Right ventricle myocardium inferior (tissue), 1 donor: Measurements from ENCODE around the gene THSD1. TPM values are rescaled to one million over a fixed set of nuclear protein-coding genes. Genes with fewer than 3 reads are reported as not detected.

Experiments used
- ATAC-seq: fragments of 200-7000 bp; cut with Tn5 transposase; one replicate; pipeline ENCODE4 v1.9.1; 2020; ENCODE audit warnings: mild to moderate bottlenecking, moderate library complexity
- DNase-seq: peaks from one replicate; pipeline ENCODE4 v3.0.0; 2021; ENCODE audit errors: missing footprints
- intact Hi-C: fragments of 100-400 bp; cut with DNase I; formaldehyde crosslinking; loops from one replicate; pipeline ENCODE4 v1.11.0; 2022
- long read RNA-seq: library from polyadenylated mRNA; unstranded; transcript quantifications from one replicate; pipeline ENCODE4 v2.0.0, GENCODE V29; 2021
- total RNA-seq: library from RNA; stranded (reverse); fragmentation: NEBNext Ultra II Directional; extraction: Animal tissue kit (Norgen Biotek cat#: 25700); gene quantifications from one replicate; pipeline ENCODE4 v1.2.1, GENCODE V29; 2021
- donor health status: DM: no; HTN: yes; CAD: no; lungs with severe emphysema.

Gene THSD1, protein sequence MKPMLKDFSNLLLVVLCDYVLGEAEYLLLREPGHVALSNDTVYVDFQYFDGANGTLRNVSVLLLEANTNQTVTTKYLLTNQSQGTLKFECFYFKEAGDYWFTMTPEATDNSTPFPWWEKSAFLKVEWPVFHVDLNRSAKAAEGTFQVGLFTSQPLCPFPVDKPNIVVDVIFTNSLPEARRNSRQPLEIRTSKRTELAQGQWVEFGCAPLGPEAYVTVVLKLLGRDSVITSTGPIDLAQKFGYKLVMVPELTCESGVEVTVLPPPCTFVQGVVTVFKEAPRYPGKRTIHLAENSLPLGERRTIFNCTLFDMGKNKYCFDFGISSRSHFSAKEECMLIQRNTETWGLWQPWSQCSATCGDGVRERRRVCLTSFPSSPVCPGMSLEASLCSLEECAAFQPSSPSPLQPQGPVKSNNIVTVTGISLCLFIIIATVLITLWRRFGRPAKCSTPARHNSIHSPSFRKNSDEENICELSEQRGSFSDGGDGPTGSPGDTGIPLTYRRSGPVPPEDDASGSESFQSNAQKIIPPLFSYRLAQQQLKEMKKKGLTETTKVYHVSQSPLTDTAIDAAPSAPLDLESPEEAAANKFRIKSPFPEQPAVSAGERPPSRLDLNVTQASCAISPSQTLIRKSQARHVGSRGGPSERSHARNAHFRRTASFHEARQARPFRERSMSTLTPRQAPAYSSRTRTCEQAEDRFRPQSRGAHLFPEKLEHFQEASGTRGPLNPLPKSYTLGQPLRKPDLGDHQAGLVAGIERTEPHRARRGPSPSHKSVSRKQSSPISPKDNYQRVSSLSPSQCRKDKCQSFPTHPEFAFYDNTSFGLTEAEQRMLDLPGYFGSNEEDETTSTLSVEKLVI
- total RNA-seq, result 4.6 TPM
- long read RNA-seq, transcript THSD1-201 (5 exons, 2,962 nt), result major isoform, 6 of 8 reads
- long read RNA-seq, partial matches to known transcripts, result 0 of 8 reads
- long read RNA-seq, other reads (novel, unspliced or antisense), result 1 of 8 reads

DNA sequence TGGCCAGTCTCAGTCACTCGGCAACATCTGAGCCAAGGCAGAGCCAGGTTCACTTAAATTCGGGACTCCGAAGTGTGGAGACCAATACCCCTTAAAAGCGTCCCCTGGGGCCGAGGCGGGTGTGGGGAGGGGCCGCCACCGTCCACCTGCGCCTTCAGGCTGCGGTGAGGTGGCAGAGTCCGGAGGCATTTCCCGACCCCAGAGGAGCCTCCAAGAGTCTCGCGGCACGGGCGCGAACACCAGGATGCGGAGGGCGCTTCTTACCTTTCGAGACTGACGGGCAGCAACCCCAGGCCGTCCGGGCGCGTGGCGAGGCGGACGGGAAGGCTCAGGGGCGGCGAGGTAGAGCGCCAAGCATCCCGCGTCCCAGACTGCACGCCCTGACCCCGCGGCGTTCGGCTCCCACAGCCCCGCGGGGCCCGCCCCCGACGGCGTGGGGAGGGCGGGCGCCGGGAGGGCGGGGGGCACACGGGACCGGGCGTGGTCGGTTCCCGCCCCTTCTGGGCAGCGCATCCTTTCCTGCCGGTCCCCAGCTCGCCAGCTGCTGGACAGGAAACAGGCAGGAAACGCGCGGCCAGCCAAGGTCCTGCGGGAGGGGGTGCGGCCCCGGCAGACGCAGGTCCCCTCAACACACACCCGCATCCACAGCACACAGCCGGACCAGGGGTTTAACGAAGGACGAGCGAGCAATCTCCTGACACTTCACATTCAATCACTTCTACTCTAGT, at the start of gene THSD1:
Gene THSD1 (minus strand): TSS at position 406 of the 728 bp plus-strand sequence. CDS start 3,572 bp downstream, outside the sequence.
- intact Hi-C loops, result loop anchor here (1.0 kb wide), 1 partner anchor 45 kb away; no protein-coding TSS in a partner anchor

GRCh38 chr13:52455677-52456041, 49.7 kb upstream of the THSD1 start:
- peak; percentile 88 for DNase-seq
- intact Hi-C loops, result no loop called here

More for the DNA sequence above, at the start of gene THSD1:
- DNase-seq, result peak; percentile 89
- peak; percentile 96 for ATAC-seq

DNA sequence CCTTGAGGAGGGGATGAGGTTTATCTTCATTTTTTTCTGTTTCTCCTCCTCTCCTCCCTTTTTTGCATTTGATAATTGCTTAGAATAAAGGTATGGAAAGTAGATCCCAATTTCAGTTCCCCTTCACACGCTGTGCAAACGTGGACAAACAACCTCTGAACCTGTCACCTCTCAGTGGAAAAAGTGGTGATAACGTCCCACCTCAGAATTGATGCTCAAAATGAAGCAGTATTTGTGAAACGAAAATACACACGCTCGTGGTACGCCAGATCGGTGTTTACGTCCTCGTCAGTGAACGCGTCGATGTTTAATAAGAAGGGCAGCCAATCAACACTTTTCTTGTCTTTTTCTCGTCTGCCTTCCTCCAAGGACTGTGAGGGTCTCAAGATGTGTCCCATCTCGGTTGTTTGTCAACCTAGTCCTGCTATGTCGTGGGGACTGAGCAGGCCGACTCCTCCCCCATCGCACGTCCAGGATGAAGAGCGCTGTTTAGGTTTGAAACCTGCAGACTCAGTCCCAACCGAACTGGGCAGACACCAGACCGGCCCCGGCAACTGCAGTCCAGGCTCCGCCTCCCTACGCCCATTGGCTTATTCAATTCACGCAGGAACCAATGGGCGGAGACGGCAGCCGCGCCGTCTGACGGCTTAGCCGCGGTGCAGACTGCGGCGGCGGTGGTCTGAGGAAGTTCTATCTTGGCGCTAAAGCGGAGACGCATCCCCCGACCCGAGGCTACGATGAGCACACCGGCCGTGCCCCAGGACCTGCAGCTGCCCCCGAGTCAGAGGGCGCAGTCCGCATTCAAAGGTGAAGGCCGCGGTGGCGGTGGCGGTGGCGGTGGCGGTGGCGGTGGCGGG, 49.1 kb upstream of the THSD1 start, which contains the start of gene CKAP2:
Gene CKAP2 (plus strand): TSS at position 659 of the 857 bp plus-strand sequence. CDS start 79 bp downstream, at position 738.
- intact Hi-C loops, result loop anchor here (5.0 kb wide), 1 partner anchor 197 kb away; the partner anchor contains the start of gene SUGT1
- DNase-seq, result peak; percentile 97
- ATAC-seq, result peak; percentile 92

More at GRCh38 chr13:52455677-52456041, 49.7 kb upstream of the THSD1 start:
- ATAC-seq, result peak; percentile 57

GRCh38 chr13:52454459-52454819, 48.5 kb upstream of the THSD1 start:
- DNase-seq, result no peak
- intact Hi-C loops, result loop anchor here (5.0 kb wide), 1 partner anchor 198 kb away; the partner anchor contains the start of gene SUGT1
- no peak for ATAC-seq

DNA sequence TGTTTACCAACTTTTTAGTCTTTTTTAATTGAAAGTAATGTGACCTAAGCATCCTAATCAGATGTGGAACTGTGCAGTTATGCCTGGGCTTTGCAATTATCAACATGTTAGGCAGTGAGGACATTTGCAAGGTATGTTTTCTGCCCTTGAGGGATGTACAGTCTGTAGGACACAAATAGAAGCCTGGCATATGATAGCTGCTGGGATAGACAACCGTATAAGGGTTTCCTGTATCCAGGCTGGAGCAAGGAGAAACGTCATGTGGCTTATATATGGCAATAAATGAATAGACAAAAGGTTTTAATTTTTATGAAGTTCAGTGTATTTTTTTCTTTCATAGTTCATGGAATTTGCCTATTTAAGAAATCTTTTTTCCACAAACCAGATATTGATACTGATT, 46.5 kb upstream of the THSD1 start:
- ATAC-seq (no peak), DNase-seq (no peak)
- intact Hi-C loops, result loop anchor here (5.0 kb wide), 1 partner anchor 200 kb away; the partner anchor contains the start of gene SUGT1

GRCh38 chr13:52451135-52451804, 45.3 kb upstream of the THSD1 start:
- ATAC-seq (no peak), DNase-seq (no peak)
- intact Hi-C loops, result loop anchor here (1.0 to 5.0 kb wide), 4 partner anchors 46 to 256 kb away; partner anchors contain the start of gene SUGT1

DNA sequence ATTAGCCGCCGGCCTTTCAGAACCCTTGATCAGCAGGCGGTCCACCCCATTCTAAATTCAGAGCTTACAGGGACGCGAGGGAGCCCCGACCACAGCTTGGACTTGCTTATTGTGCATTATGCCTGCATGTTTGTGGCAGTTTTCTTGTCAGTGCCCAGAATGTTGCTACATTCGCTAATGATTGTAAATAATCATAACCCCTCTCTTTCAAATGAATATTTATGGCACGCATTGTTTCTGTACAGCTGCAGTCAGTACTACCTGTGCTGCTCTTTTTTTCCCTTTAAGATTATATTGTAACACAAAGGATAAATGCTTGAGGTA, 44.8 kb upstream of the THSD1 start:
- intact Hi-C loops, result loop anchor here (1.0 to 5.0 kb wide), 4 partner anchors 45 to 256 kb away; partner anchors contain the start of gene SUGT1

DNA sequence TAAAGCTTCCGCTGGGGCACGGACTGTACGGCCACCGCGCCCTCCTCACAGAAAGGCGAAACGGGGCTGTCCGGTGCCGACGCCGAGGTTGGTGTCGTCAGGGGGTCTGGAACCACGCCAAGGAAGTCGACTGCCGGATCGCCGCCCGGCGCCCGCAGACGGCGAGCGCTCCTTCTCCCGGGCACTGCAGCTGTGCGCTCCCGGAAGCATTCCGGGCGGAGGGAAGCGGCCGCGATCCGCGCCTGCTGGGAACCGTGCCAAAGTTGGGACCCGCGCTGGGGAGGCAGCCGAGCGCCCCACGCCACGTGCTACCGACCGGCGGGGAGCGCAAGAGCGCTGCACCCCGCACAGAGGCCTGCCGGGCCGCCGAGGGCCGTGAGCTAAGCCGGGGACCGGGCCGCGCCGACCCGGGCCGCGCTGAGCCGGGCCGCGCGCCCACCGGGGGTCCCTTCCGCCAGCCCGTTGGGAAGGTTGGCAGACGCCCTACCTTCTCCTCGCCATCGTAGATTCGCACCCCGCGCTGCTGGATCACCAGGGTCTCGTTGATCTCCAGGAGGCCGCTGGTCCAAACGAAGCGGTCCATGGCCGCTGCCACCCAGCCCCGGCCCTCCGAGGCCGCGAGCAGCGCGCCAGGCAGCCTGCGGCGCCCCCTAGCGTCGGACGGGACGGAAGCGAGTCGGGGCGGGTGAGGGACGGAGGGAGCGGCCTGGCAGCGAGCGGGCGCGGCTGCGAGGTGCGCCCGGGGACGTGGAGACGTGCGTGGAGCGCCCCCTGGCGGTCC, 44.2 kb upstream of the THSD1 start, which contains the start of gene VPS36:
Gene VPS36 (minus strand): TSS at position 623 of the 781 bp plus-strand sequence. CDS start 40 bp downstream, at position 583.
- ATAC-seq (peak; percentile 93), DNase-seq (peak; percentile 99)

More for the DNA sequence above, 44.8 kb upstream of the THSD1 start:
- ATAC-seq (no peak), DNase-seq (no peak)

GRCh38 chr13:52449331-52450011, 43.5 kb upstream of the THSD1 start:
- ATAC-seq (no peak), DNase-seq (no peak)
- intact Hi-C loops, result loop anchor here (2.0 to 5.0 kb wide), 3 partner anchors 105 to 255 kb away; partner anchors contain the start of gene SUGT1

More for the DNA sequence above, 44.2 kb upstream of the THSD1 start, which contains the start of gene VPS36:
- intact Hi-C loops, result loop anchor here (2.0 to 5.0 kb wide), 3 partner anchors 105 to 255 kb away; partner anchors contain the start of gene SUGT1

- DNase-seq, result no peak
- ATAC-seq, result no peak
- intact Hi-C loops, result no loop called here
Observed at GRCh38 chr13:52447815-52448552, 42.0 kb upstream of the THSD1 start.

DNA sequence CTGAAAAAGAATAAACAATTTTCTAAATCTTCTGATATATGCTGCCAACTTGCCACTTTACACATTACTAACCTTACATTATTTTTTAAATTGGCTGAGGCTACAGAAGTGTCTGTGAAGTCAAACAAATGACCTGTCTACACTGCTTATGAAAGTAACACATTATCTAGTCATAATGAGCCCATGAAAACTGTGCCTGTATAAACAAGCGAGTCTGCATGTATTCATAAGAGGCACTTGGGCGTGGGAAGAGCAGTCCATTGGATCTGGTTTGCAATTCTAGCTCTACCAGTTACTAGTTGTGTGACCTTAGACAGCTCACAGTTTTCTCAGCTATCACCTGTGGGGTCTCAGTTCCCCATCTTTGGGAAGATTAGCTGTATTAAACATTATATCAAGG, 41.4 kb upstream of the THSD1 start:
- DNase-seq, result no peak
- ATAC-seq, result no peak
- intact Hi-C loops, result no loop called here

GRCh38 chr13:52446265-52446664, 40.3 kb upstream of the THSD1 start:
- DNase-seq (no peak), ATAC-seq (no peak)
- intact Hi-C loops, result no loop called here

DNA sequence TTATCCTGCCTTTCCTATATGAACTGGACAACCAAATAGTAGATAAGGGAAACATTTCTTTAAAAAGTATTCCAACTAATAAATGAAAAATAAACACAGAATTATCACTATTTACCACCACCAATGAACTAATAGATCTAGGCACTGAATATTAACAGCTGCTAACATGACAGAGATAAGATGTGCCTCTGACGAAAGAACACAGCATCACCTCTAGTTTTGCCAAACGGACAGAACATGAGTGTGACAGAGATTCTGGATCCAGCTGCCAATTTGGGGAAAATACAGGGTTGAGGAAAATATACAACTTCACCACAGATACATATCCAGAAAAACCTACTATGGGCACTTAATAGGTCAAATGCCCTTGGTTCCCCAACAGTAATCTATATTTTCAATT, 26.5 kb upstream of the THSD1 start:
- ATAC-seq, result no peak
- intact Hi-C loops, result no loop called here
- DNase-seq, result no peak

DNA sequence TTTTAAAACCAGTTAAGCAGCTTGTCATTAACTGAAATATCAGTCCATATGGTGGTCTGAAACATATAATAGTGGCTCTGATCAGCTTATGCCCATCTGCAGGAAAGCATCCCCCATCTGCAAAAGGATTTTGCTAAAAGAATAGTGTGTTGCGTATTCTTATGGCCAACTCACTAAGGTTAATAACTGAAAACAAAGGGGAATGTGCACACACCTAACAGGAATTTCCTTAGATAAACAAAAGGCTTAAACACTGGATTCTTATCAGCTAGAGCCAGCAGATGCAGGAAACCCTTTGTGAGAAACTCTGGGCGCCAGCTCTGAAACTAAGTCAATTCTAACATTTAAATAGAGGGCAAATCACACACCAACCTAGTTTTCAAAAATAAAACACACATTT, 22.3 kb upstream of the THSD1 start:
- DNase-seq (no peak), ATAC-seq (no peak)
- intact Hi-C loops, result loop anchor here (5.0 kb wide), 1 partner anchor 416 kb away; the partner anchor contains the start of genes ALG11 and ATP7B

GRCh38 chr13:52421216-52421615, 15.2 kb upstream of the THSD1 start:
- intact Hi-C loops, result no loop called here
- DNase-seq, result no peak

More at GRCh38 chr13:52421216-52421615, 15.2 kb upstream of the THSD1 start:
- ATAC-seq, result no peak
